Astrocyte of the cerebellum (primary cell): Measurements from ENCODE around the gene USP6.
"Not testable (repeated sequence)": the region's sequence is repeated elsewhere in the genome, so short reads cannot be mapped to it uniquely, and the experiment has no call there.

ENCODE experiments used
- DNase-seq: peaks from one replicate; pipeline ENCODE4 v3.0.0-alpha.2; 2011; ENCODE audit warnings: low read depth
- H3K4me3 ChIP-seq: 2 replicates; pipeline ENCODE4 v1.5.1; 2011; ENCODE audit warnings: mild to moderate bottlenecking, low read depth, low read length, moderate library complexity
- CTCF ChIP-seq: IDR thresholded peaks from 2 replicates; pipeline ENCODE4 v1.5.1; 2012; ENCODE audit warnings: low read length, low read depth, moderate library complexity, mild to moderate bottlenecking; ENCODE audit errors: missing control alignments
- in situ Hi-C: cut with HindIII; loops from 2 replicates; pipeline ENCODE4 v1.10.0; 2017; ENCODE audit warnings: low sequenced_read_pairs

Gene USP6

DNA sequence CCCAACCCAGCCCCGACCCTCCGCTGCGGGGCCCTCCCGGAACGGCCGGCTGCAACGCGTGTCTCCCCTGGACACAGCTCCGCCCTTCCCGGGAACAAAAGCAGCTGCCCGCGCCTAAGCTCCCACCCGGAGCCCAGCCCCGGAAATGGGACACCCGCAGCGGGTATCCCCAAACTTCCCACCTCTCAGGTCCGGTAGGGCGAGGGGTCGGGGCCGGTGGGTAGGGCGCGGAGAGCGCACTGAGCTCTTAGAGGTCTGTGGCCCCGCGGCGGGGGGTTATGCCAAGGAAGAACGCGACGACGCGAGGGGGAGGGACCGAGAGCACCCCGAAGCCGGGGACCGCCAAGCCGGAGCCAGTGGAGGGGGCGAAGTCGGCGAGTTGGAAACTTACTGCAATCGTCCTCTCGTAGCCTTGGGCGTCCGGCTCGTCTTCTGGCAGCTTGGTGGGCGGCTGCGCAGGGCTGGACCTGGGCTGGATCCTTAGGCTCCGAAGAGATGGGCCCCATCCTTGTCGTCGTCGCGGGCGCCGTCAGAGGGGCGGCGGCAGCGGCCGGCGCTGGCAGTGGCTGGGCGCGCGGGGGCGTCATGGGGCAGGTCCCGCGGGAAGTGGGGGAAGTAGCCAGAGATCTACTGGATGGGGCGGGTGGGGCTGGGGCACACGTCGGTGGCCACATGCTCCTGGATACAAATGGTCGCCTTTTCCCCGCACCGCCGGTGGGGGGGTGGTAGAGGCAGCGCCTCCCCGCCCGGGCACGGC lies 6.9 kb downstream of the USP6 start:
- in situ Hi-C loops, result no loop called here
- TF ChIP-seq CTCF, result no peak

DNA sequence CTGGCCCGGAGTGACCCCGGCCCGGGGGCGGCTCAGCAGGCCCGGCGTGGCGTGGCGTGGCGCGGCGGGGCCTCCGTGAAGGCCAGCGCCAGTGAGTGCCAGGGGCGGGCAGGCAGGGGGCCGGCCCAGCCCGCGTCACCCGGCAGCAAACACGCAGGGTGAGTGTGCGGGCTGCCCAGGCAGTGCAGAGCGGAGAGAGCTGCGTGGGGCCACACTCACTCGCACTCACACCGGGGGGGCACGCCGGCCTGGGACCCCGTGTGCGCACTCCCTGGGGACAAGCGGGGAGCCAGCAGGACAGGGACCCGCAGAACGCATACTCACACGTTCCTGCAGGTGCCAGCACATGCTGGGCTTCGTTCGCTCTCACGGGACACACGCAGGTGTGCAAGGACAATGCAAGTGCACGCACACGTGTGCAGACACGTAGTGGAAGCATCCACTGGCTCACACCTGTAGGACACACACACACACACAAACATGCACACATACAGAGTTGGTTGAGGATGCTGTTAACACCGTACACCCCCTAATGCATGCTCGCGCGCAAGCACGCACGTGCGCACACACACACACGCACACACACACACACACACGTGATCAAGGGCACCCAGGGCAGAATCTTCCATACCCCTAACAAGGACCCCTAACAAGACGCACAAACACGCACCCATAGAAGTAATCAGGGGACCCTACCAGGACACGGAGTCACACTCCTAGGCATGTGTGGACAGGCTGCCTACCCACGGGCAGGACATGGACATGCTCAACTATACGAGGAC lies 7.7 kb downstream of the USP6 start:
- in situ Hi-C loops, result no loop called here
- no peak for DNase-seq
- no peak overlapping the region for H3K4me3 ChIP-seq
- TF ChIP-seq CTCF, result no peak

More for the DNA sequence above, 6.9 kb downstream of the USP6 start:
- DNase-seq, result no peak
- H3K4me3 ChIP-seq, result peak overlapping the region; percentile 37

GRCh38 chr17:5124125-5124760 lies 8.4 kb downstream of the USP6 start:
- in situ Hi-C loops, H3K4me3 ChIP-seq, DNase-seq: not testable (repeated sequence)

DNA sequence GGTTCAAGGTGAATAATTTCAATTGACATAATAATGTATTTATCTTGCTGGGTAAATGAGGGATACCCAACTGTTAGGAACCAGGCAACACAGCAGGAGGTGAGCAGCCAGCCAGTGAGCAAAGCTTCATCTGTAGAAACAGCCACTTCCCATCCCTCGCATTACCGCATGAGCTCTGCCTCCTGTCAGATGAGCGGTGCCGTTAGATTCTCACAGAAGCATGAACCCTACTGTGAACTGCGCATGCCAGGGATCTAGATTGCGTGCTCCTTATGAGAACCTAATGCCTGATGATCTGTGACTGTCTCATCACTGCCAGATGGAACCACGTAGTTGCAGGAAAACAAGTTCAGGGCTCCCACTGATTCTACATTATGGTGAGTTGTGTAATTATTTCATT lies 9.1 kb downstream of the USP6 start:
- DNase-seq, H3K4me3 ChIP-seq, in situ Hi-C loops: not testable (repeated sequence)

DNA sequence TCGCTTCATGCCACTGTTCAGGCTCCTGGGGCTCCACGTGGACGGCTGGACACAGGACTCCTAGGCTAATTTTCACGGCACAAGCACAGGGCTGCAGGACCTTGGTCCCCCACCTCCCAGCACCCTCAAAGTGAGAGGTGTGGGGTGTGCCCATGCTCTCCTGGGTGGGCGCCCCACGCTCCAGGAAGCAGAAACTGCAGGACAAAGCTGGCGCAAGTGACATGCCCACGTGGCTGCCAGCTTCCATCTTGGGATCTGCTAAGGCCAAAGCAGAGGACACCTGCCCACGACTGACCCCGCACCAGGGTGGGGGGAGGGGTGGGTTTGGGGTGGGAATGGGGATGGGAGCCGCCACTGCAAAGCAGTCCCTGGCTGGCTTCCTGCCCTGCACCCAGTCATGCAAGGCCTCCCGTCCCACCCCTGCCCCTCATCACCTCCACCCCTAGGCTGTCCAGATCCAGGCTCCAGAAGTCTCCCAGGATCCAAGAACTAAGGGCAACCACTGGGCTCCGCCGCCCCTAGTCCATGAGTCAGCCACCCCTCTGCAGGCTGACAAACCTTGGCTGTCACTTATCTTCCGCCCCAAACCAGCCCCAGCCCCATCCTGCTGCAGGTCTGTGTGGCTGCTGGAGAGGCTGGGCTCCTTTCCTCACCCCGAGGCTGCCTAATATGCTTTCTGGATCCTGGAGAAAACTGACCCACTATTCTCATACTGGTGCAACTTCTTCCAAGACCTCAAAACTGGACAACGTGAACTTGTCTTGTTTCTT lies 11.1 kb downstream of the USP6 start:
- no peak for TF ChIP-seq CTCF
- DNase-seq, result no peak
- in situ Hi-C loops, result no loop called here

DNA sequence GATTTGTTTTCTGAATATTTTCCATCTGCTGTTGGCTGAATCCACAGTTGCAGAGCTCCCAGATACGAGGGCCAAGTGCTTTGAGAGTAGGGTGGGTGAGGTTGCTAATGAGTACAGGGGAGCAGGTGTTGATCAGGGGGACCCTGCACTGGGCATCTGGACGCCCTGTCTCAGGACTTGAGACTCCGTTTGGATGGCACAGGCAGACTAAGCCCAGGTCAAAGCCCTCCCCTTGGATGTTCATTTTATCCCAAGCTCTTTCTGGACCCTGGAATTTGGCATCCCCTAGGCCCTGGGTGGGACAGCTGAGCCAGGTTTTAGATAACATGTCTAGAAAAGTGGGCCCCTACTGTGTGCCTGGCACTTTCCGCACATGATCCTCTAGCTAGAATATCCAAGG lies 12.1 kb downstream of the USP6 start:
- in situ Hi-C loops, result no loop called here
- no peak for TF ChIP-seq CTCF
- DNase-seq, result no peak
- H3K4me3 ChIP-seq, result no peak overlapping the region

More for the DNA sequence above, 11.1 kb downstream of the USP6 start:
- no peak overlapping the region for H3K4me3 ChIP-seq

DNA sequence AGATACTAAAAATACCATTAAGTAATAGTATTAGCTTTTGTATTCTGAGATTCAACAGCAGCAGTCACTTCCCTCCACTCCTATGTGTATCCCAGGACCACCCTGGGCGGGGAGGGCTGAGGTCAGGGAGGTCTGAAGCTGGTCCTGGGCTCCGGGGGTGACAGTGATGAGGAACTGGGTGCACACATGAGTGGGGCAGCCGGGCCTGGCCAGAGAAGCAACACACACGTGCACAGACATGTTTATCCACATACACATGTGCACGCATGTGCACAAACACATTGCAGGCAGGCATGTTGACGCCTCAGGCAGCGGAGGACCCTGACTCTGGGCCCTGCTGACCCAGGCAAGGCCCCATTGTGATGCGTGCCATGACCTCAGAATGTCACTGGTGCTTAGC lies 12.6 kb downstream of the USP6 start:
- H3K4me3 ChIP-seq, in situ Hi-C loops, DNase-seq: not testable (repeated sequence)
